Measurements from ENCODE around the gene CUL5.

GRCh38 chr11:108085672-108086071 lies 77.0 kb downstream of the CUL5 start:
- TF ChIP-seq CTCF (IDR thresholded peaks at IDR 0.05) (no peak), SMC3 (IDR thresholded peaks at IDR 0.05) (no peak), RAD21 (conservative IDR thresholded peaks at IDR 0.05 in 1 of 2, IDR thresholded peaks at IDR 0.05 in 1 of 2) (no peak), EP300 (IDR thresholded peaks at IDR 0.05) (no peak), HDAC2 (IDR thresholded peaks at IDR 0.05) (no peak), USF2 (IDR thresholded peaks at IDR 0.05) (no peak), MAZ (IDR thresholded peaks at IDR 0.05; ENCODE audit: borderline replicate concordance, low read depth, low read length) (no peak), POLR2A (IDR thresholded peaks at IDR 0.05; ENCODE audit: low read length) (no peak), EHMT2 (IDR thresholded peaks at IDR 0.05; ENCODE audit: low read depth) (no peak)

All from A549 (cell line).